KMS-11 (cell line): ENCODE data around the gene CTIF.

Source experiments
- H2AFZ ChIP-seq: fragments of 200-600 bp; sonication (generic); 2 replicates; pipeline ENCODE4 v1.6.1; 2016; ENCODE audit warnings: antibody characterized with exemption, mixed run types, low read depth
- H3K27ac ChIP-seq: fragments of 200-600 bp; sonication (generic); 2 replicates; pipeline ENCODE4 v1.6.1; 2016; ENCODE audit warnings: mild to moderate bottlenecking, mixed run types
- H3K27me3 ChIP-seq: fragments of 200-600 bp; sonication (generic); 2 replicates; pipeline ENCODE4 v1.6.1; 2017; ENCODE audit warnings: mild to moderate bottlenecking, low read depth, mixed run types, moderate library complexity; ENCODE audit not compliant: insufficient read depth
- H3K36me3 ChIP-seq: fragments of 200-600 bp; sonication (generic); 2 replicates; pipeline ENCODE4 v1.6.1; 2017; ENCODE audit warnings: mild to moderate bottlenecking, mixed run types; ENCODE audit not compliant: insufficient read depth
- H3K4me1 ChIP-seq: fragments of 200-600 bp; sonication (generic); 2 replicates; pipeline ENCODE4 v1.6.1; 2016; ENCODE audit warnings: mild to moderate bottlenecking, low read depth, mixed run types; ENCODE audit not compliant: poor library complexity, severe bottlenecking
- H3K4me2 ChIP-seq: fragments of 200-600 bp; sonication (generic); 2 replicates; pipeline ENCODE4 v1.7.0; 2016; ENCODE audit warnings: mild to moderate bottlenecking, mixed run types
- H3K4me3 ChIP-seq: fragments of 200-600 bp; sonication (generic); IDR thresholded peaks from 2 replicates; pipeline ENCODE4 v1.6.1; 2017; ENCODE audit warnings: low read depth, low read length, mixed read lengths; ENCODE audit not compliant: insufficient read depth
- H3K79me2 ChIP-seq: fragments of 200-600 bp; sonication (generic); 2 replicates; pipeline ENCODE4 v1.6.1; 2016; ENCODE audit warnings: low read depth, mixed run types; ENCODE audit not compliant: insufficient read depth
- H3K9ac ChIP-seq: fragments of 200-600 bp; sonication (generic); 2 replicates; pipeline ENCODE4 v1.6.1; 2016; ENCODE audit warnings: mild to moderate bottlenecking, mixed run types
- H4K20me1 ChIP-seq: fragments of 200-600 bp; sonication (generic); 2 replicates; pipeline ENCODE4 v1.6.1; 2016; ENCODE audit warnings: mild to moderate bottlenecking, mixed run types; ENCODE audit not compliant: insufficient read depth
- TF ChIP-seq, protein P1 (sequence below): fragments of 200-600 bp; sonication (generic); conservative IDR thresholded peaks from 2 replicates; pipeline ENCODE4 v1.6.1; 2017; ENCODE audit warnings: low read depth, mild to moderate bottlenecking, antibody characterized with exemption, low read length, moderate library complexity, mixed read lengths

Gene CTIF

DNA sequence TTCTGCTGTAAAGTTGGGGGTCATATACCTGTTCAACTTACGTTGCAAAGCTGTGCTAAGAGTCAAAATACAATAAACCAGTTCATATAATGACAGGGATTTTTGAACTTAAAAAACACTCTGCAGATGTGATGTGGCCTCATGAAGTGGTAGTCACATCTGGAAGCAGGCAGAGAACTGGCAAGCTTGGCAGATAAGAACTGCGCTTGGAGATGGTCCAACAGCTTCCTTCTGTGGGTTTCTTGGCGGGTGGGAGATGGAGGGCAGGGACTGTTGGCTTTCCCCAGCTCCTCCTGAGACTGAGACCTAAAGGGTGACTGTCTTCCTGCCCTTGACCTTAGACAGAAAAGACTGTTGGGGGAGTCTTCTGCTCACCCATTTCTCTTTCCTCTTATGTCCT lies 140.4 kb downstream of the CTIF start:
- no peak overlapping the region for H3K4me3 ChIP-seq
- no peaks in the 10 kb centered on the region for H3K79me2 ChIP-seq
- no peak overlapping the region for H3K9ac ChIP-seq
- no peak overlapping the region for H2AFZ ChIP-seq
- H3K27me3 ChIP-seq: no peaks in the 10 kb centered on the region
- no peaks in the 10 kb centered on the region for H3K36me3 ChIP-seq
- H4K20me1 ChIP-seq: no peaks in the 10 kb centered on the region
- TF ChIP-seq, protein P1, sequence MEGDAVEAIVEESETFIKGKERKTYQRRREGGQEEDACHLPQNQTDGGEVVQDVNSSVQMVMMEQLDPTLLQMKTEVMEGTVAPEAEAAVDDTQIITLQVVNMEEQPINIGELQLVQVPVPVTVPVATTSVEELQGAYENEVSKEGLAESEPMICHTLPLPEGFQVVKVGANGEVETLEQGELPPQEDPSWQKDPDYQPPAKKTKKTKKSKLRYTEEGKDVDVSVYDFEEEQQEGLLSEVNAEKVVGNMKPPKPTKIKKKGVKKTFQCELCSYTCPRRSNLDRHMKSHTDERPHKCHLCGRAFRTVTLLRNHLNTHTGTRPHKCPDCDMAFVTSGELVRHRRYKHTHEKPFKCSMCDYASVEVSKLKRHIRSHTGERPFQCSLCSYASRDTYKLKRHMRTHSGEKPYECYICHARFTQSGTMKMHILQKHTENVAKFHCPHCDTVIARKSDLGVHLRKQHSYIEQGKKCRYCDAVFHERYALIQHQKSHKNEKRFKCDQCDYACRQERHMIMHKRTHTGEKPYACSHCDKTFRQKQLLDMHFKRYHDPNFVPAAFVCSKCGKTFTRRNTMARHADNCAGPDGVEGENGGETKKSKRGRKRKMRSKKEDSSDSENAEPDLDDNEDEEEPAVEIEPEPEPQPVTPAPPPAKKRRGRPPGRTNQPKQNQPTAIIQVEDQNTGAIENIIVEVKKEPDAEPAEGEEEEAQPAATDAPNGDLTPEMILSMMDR: no peak
- H3K4me2 ChIP-seq: no peak overlapping the region
- no peak overlapping the region for H3K27ac ChIP-seq
- H3K4me1 ChIP-seq: peaks cover 12% of the 10 kb centered on the region

GRCh38 chr18:48680339-48681250 lies 141.8 kb downstream of the CTIF start:
- Histone ChIP-seq H3K4me1 (peaks cover 8% of the 10 kb centered on the region), H3K4me2 (no peak overlapping the region), H3K79me2 (no peaks in the 10 kb centered on the region), H3K27me3 (no peaks in the 10 kb centered on the region), H3K9ac (no peak overlapping the region), H3K36me3 (no peaks in the 10 kb centered on the region), H3K4me3 (no peak overlapping the region), H4K20me1 (no peaks in the 10 kb centered on the region), H2AFZ (no peak overlapping the region), H3K27ac (no peak overlapping the region)
- TF ChIP-seq, protein P1: no peak

- no peak overlapping the region for H2AFZ ChIP-seq
- no peaks in the 10 kb centered on the region for H3K4me1 ChIP-seq
- no peaks in the 10 kb centered on the region for H3K36me3 ChIP-seq
- no peak overlapping the region for H3K4me3 ChIP-seq
- no peaks in the 10 kb centered on the region for H3K79me2 ChIP-seq
- H4K20me1 ChIP-seq: no peaks in the 10 kb centered on the region
- TF ChIP-seq, protein P1: no peak
- no peaks in the 10 kb centered on the region for H3K27me3 ChIP-seq
- no peak overlapping the region for H3K27ac ChIP-seq
- no peak overlapping the region for H3K4me2 ChIP-seq
- H3K9ac ChIP-seq: no peak overlapping the region
Observed at GRCh38 chr18:48682768-48683167, 143.9 kb downstream of the CTIF start.

- no peak overlapping the region for H3K4me2 ChIP-seq
Observed at GRCh38 chr18:48683197-48683596, 144.4 kb downstream of the CTIF start.

More at GRCh38 chr18:48683197-48683596, 144.4 kb downstream of the CTIF start:
- H2AFZ ChIP-seq: no peak overlapping the region
- no peaks in the 10 kb centered on the region for H3K4me1 ChIP-seq
- TF ChIP-seq, protein P1: no peak
- no peaks in the 10 kb centered on the region for H3K27me3 ChIP-seq
- no peak overlapping the region for H3K9ac ChIP-seq
- H3K27ac ChIP-seq: no peak overlapping the region
- H3K4me3 ChIP-seq: no peak overlapping the region
- H3K36me3 ChIP-seq: no peaks in the 10 kb centered on the region
- H3K79me2 ChIP-seq: no peaks in the 10 kb centered on the region
- H4K20me1 ChIP-seq: no peaks in the 10 kb centered on the region
